HCT116 (cell line): ENCODE measurements around the gene CDK18. TPM values are rescaled to one million over a fixed set of nuclear protein-coding genes. Genes with fewer than 3 reads are reported as not detected.

Experiments
- ATAC-seq: fragments of 200-7000 bp; cut with Tn5 transposase; 2 replicates; pipeline ENCODE4 v1.9.1; 2020; ENCODE audit warnings: mild to moderate bottlenecking, moderate library complexity
- BruUV-seq: library from RNA; stranded (reverse); fragments of 400-500 nt; replicated peaks from 2 replicates; lab custom pipeline; 2021; lab: Mats Ljungman, UMichigan
- CTCF ChIA-PET: fragments of 300-600 bp; sonication (Branson Sonifier 250); formaldehyde crosslinking; loops from one replicate; lab custom pipeline; 2021; ENCODE audit warnings: antibody characterized with exemption; lab: Charles Lee
- POLR2A ChIA-PET: fragments of 300-600, 350-600 bp; sonication (Branson Sonifier 250); formaldehyde crosslinking; loops from one replicate; lab custom pipeline; 2021; ENCODE audit warnings: antibody characterized with exemption; lab: Charles Lee
- RAD21 ChIA-PET, 2 experiments: fragments of 300-600 bp; sonication (Branson Sonifier 250); formaldehyde crosslinking; loops; one replicate each; lab custom pipeline; 2023; ENCODE audit warnings: low total read pairs in 2 of 2; ENCODE audit not compliant: uncharacterized antibody in 2 of 2, unreplicated experiment in 2 of 2, low non-redundant PET in 1 of 2; lab: Charles Lee
- DNase-seq: peaks from one replicate; pipeline ENCODE4 v3.0.0-alpha.2; 2010; ENCODE audit warnings: low read depth, low spot score
- H2AFZ ChIP-seq: fragments of 200-600 bp; shearing (Covaris generic), sonication (generic); 2 replicates; pipeline ENCODE4 v1.6.1; 2017; ENCODE audit warnings: low read depth, mixed run types, mixed read lengths, antibody characterized with exemption, low read length; ENCODE audit not compliant: poor library complexity, severe bottlenecking
- H3K27ac ChIP-seq: 2 replicates; pipeline ENCODE4 v1.5.1; 2012; ENCODE audit warnings: low read depth, low read length
- H3K27me3 ChIP-seq: fragments of 200-600 bp; sonication (generic); 2 replicates; pipeline ENCODE4 v1.6.1; 2016; ENCODE audit warnings: mixed run types, low read length, mixed read lengths; ENCODE audit not compliant: insufficient read depth
- H3K36me3 ChIP-seq, 2 experiments: fragments of 200-500 bp in 1 of 2; fragments of 200-600 bp in 1 of 2; sonication (Bioruptor generic) in 1 of 2; sonication (generic) in 1 of 2; 2 replicates each; pipeline versions ENCODE4 v1.5.1 to v1.6.1; 2014 to 2016; ENCODE audit warnings: low read length in 2 of 2, inconsistent platforms in 1 of 2, mixed read lengths in 1 of 2, mixed run types in 1 of 2; ENCODE audit not compliant: insufficient read depth in 2 of 2, control insufficient read depth in 1 of 2
- H3K4me1 ChIP-seq, 2 experiments: fragments of 200-600 bp in 1 of 2; sonication (generic) in 1 of 2; 2 replicates each; pipeline versions ENCODE4 v1.5.1 to v1.6.1; 2012 to 2017; ENCODE audit warnings: low read length in 2 of 2, inconsistent platforms in 1 of 2, mild to moderate bottlenecking in 1 of 2, mixed read lengths in 1 of 2, mixed run types in 1 of 2, moderate library complexity in 1 of 2; ENCODE audit not compliant: insufficient read depth in 2 of 2, control insufficient read depth in 1 of 2
- H3K4me2 ChIP-seq: fragments of 200-600 bp; sonication (generic); 2 replicates; pipeline ENCODE4 v1.6.1; 2017; ENCODE audit warnings: mixed run types, low read length, mixed read lengths
- H3K4me3 ChIP-seq, 2 experiments: fragments of 200-600 bp in 1 of 2; sonication (generic) in 1 of 2; replicated peaks in 1 of 2; 2 replicates each; pipeline ENCODE4 v1.5.1; 2011 to 2016; ENCODE audit warnings: low read length in 2 of 2, control low read depth in 1 of 2, low read depth in 1 of 2, mild to moderate bottlenecking in 1 of 2, mixed read lengths in 1 of 2, mixed run types in 1 of 2
- H3K79me2 ChIP-seq: fragments of 200-600 bp; sonication (generic); 2 replicates; pipeline ENCODE4 v1.6.1; 2017; ENCODE audit warnings: mild to moderate bottlenecking, mixed run types, low read length, moderate library complexity, mixed read lengths; ENCODE audit not compliant: insufficient read depth
- H3K9ac ChIP-seq: fragments of 200-600 bp; sonication (generic); 2 replicates; pipeline ENCODE4 v1.6.1; 2016; ENCODE audit warnings: low read length, mixed read lengths
- H3K9me2 ChIP-seq: fragments of 200-600 bp; sonication (generic), shearing (Covaris generic); 2 replicates; pipeline ENCODE4 v1.6.1; 2017; ENCODE audit warnings: mixed run types, mild to moderate bottlenecking, moderate library complexity; ENCODE audit not compliant: insufficient read depth
- H3K9me3 ChIP-seq, 2 experiments: fragments of 200-500 bp in 1 of 2; fragments of 200-600 bp in 1 of 2; sonication (Bioruptor generic) in 1 of 2; sonication (generic) in 1 of 2; 2 replicates each; pipeline ENCODE4 v1.6.1; 2014 to 2017; ENCODE audit warnings: low read length in 2 of 2, mixed read lengths in 2 of 2, inconsistent platforms in 1 of 2, low read depth in 1 of 2, mild to moderate bottlenecking in 1 of 2, mixed run types in 1 of 2, moderate library complexity in 1 of 2; ENCODE audit not compliant: control insufficient read depth in 1 of 2, insufficient read depth in 1 of 2
- H4K20me1 ChIP-seq: fragments of 200-600 bp; sonication (generic), shearing (Covaris generic); 2 replicates; pipeline ENCODE4 v1.6.1; 2017; ENCODE audit warnings: mixed run types, mild to moderate bottlenecking, moderate library complexity; ENCODE audit not compliant: insufficient read depth
- CBX3 ChIP-seq: IDR thresholded peaks from 2 replicates; pipeline ENCODE4 v1.6.1; 2012; ENCODE audit warnings: low read depth
- CEBPB ChIP-seq: IDR thresholded peaks from 2 replicates; pipeline ENCODE4 v1.6.1; 2012; ENCODE audit warnings: low read depth
- CTCF ChIP-seq, 3 experiments: fragments of 200-600 bp in 1 of 3; sonication (generic) in 1 of 3; IDR thresholded peaks in 2 of 3; conservative IDR thresholded peaks in 1 of 3; 2 replicates each; pipeline ENCODE4 v1.5.1; 2012 to 2017; ENCODE audit warnings: low read depth in 2 of 3, low read length in 2 of 3, antibody characterized with exemption in 1 of 3, borderline replicate concordance in 1 of 3, control low read depth in 1 of 3, mild to moderate bottlenecking in 1 of 3, mixed read lengths in 1 of 3, mixed run types in 1 of 3, moderate library complexity in 1 of 3; ENCODE audit not compliant: insufficient read depth in 1 of 3
- ELF1 ChIP-seq: IDR thresholded peaks from 2 replicates; pipeline ENCODE4 v1.6.1; 2012; ENCODE audit warnings: low read depth, borderline replicate concordance
- EZH2phosphoT487 ChIP-seq: fragments of 200-600 bp; IDR thresholded peaks from 2 replicates; pipeline ENCODE4 v1.6.1; 2018; ENCODE audit warnings: antibody characterized with exemption, borderline replicate concordance
- POLR2A ChIP-seq: IDR thresholded peaks from 2 replicates; pipeline ENCODE4 v1.7.0; 2011; ENCODE audit warnings: borderline replicate concordance; ENCODE audit not compliant: insufficient read depth, insufficient read length; ENCODE audit errors: extremely low read depth
- RAD21 ChIP-seq: IDR thresholded peaks from 2 replicates; pipeline ENCODE4 v1.6.1; 2012; ENCODE audit warnings: low read depth, mild to moderate bottlenecking
- REST ChIP-seq: IDR thresholded peaks from 2 replicates; pipeline ENCODE4 v1.6.1; 2012; ENCODE audit warnings: low read depth
- SP1 ChIP-seq: IDR thresholded peaks from 2 replicates; pipeline ENCODE4 v1.6.1; 2012; ENCODE audit warnings: low read depth
- SRF ChIP-seq: IDR thresholded peaks from 2 replicates; pipeline ENCODE4 v1.6.1; 2012; ENCODE audit warnings: low read depth
- TCF7L2 ChIP-seq: IDR thresholded peaks from 2 replicates; pipeline ENCODE4 v1.7.0; 2011; ENCODE audit warnings: borderline replicate concordance, inconsistent platforms; ENCODE audit not compliant: insufficient read depth, insufficient read length; ENCODE audit errors: extremely low read depth
- YY1 ChIP-seq: IDR thresholded peaks from 2 replicates; pipeline ENCODE4 v1.6.1; 2011; ENCODE audit warnings: low read length, low read depth, moderate library complexity, mild to moderate bottlenecking; ENCODE audit not compliant: insufficient replicate concordance; ENCODE audit errors: extremely low read depth
- ZFX ChIP-seq: fragments of 450-650 bp; IDR thresholded peaks from 2 replicates; pipeline ENCODE4 v1.6.1; 2017
- intact Hi-C: fragments of 100-400 bp; cut with micrococcal nuclease; formaldehyde crosslinking; loops from 2 replicates; pipeline ENCODE4 v1.10.0; 2022
- total RNA-seq: library from RNA; stranded (reverse); gene quantifications from one replicate; pipeline ENCODE4 v1.2.1, GENCODE V29; 2021; ENCODE audit not compliant: unreplicated experiment
- TF ChIP-seq, protein P1 (sequence below): IDR thresholded peaks from 2 replicates; pipeline ENCODE4 v1.6.1; 2011; ENCODE audit warnings: mild to moderate bottlenecking, low read length, moderate library complexity; ENCODE audit not compliant: insufficient replicate concordance; ENCODE audit errors: extremely low read depth
- TF ChIP-seq, protein P2 (sequence below): IDR thresholded peaks from 2 replicates; pipeline ENCODE4 v1.6.1; 2012

Gene CDK18
- total RNA-seq, 1 experiment from 2014 or later, result 32.0 TPM

DNA sequence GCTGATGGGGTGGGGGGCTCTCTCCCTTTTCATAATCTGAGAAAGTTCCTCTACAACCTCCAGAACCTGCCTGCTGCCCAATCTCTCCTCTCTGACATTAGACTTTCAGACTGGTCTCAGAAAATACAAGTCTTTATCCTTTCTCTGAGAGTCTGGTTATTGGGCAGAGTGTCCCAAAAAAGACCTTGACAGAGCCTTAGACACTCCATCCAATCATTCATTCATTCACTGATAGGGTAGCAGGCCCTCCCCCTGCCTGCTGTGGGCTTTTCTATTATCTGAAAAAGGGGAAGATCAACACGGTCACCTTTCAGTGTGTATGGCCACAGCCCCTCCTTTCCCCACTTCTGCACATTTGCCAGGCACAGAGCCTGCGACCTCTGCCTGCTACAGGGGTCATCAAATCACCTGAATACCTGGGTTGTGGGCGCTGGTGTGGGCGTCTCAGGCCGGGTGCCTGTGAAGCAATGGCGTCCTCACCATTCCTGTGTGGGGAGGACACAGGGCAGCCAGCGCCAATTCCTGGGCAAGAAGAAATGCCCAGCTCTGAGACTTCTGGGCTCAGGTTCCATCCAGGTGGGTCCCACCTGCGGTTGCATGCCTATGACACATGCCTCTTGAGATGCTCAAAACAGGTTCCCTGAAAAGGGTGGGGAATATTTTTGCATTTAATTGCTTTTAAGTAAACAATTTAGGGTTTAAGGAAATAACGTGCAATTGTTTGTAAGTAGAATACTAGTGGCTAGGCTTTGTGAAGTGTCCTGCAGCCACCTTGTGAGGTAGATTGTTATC lies 74.5 kb downstream of the CDK18 start:
- POLR2A ChIA-PET, result no interaction called here

More for the DNA sequence above, 74.5 kb downstream of the CDK18 start:
- Histone ChIP-seq H3K9me2 (no peaks in the 10 kb centered on the region), H3K4me2 (no peak overlapping the region), H3K4me1 (no peaks in the 10 kb centered on the region), H3K4me3 (no peak overlapping the region), H3K79me2 (no peaks in the 10 kb centered on the region), H2AFZ (no peak overlapping the region), H3K36me3 (no peaks in the 10 kb centered on the region), H3K9me3 (no peaks in the 10 kb centered on the region), H3K9ac (no peak overlapping the region), H3K27me3 (peaks cover 11% of the 10 kb centered on the region; the same call in 1 of the 2 replicates), H3K27ac (no peak overlapping the region), H4K20me1 (no peaks in the 10 kb centered on the region)
- no TSS peak for BruUV-seq
- RAD21 ChIA-PET, result no interaction called here
- CTCF ChIA-PET, result no interaction called here
- ATAC-seq (no peak), DNase-seq (no peak)
- TF ChIP-seq CTCF (IDR thresholded peaks at IDR 0.05 in 2 of 3, conservative IDR thresholded peaks at IDR 0.05 in 1 of 3; ENCODE audit: borderline replicate concordance in 1 of 3, insufficient read depth in 1 of 3, low read depth in 2 of 3, low read length in 2 of 3) (no peak), ZFX (no peak), REST (no peak), RAD21 (no peak), CBX3 (no peak), SRF (no peak), TCF7L2 (no peak), POLR2A (no peak), YY1 (no peak), ELF1 (no peak), SP1 (no peak), CEBPB (no peak), EZH2phosphoT487 (no peak)
- TF ChIP-seq, protein P1, sequence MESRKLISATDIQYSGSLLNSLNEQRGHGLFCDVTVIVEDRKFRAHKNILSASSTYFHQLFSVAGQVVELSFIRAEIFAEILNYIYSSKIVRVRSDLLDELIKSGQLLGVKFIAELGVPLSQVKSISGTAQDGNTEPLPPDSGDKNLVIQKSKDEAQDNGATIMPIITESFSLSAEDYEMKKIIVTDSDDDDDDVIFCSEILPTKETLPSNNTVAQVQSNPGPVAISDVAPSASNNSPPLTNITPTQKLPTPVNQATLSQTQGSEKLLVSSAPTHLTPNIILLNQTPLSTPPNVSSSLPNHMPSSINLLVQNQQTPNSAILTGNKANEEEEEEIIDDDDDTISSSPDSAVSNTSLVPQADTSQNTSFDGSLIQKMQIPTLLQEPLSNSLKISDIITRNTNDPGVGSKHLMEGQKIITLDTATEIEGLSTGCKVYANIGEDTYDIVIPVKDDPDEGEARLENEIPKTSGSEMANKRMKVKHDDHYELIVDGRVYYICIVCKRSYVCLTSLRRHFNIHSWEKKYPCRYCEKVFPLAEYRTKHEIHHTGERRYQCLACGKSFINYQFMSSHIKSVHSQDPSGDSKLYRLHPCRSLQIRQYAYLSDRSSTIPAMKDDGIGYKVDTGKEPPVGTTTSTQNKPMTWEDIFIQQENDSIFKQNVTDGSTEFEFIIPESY, result no peak
- TF ChIP-seq, protein P2, sequence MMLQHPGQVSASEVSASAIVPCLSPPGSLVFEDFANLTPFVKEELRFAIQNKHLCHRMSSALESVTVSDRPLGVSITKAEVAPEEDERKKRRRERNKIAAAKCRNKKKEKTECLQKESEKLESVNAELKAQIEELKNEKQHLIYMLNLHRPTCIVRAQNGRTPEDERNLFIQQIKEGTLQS, result no peak
- intact Hi-C loops, result no loop called here
